ENCODE results near the gene OTUB2. TPM values are rescaled to one million over a fixed set of nuclear protein-coding genes. Genes with fewer than 3 reads are reported as not detected.

Gene OTUB2
- polyA plus RNA-seq, 1 experiment: 1.1 TPM

- Histone ChIP-seq H3K4me3 (ENCODE audit: low read depth, low read length) (no peak overlapping the region), H3K36me3 (ENCODE audit: control insufficient read depth, insufficient read depth, low read length) (no peaks in the 10 kb centered on the region), H3K27me3 (ENCODE audit: control insufficient read depth, insufficient read depth, low read length) (no peaks in the 10 kb centered on the region)
- CTCF ChIA-PET: interaction anchor here (0.8 to 1.6 kb wide), 5 partner anchors 10 to 114 kb away, joined by 3 to 7 read pairs (median 4); no protein-coding TSS in a partner anchor
- TF ChIP-seq CTCF (IDR thresholded peaks at IDR 0.05; ENCODE audit: insufficient read depth, low read depth, low read length): no peak
- POLR2A ChIA-PET: no interaction called here
- DNase-seq (ENCODE audit: low read depth): no peak
These were observed 3.1 kb downstream of the OTUB2 start for GRCh38 chr14:94029265-94029664.

GRCh38 chr14:94029671-94030203 lies 3.6 kb downstream of the OTUB2 start:
- no peaks in the 10 kb centered on the region for H3K27me3 ChIP-seq (ENCODE audit: control insufficient read depth, insufficient read depth, low read length)
- H3K4me3 ChIP-seq (ENCODE audit: low read depth, low read length): no peak overlapping the region
- TF ChIP-seq CTCF (IDR thresholded peaks at IDR 0.05; ENCODE audit: insufficient read depth, low read depth, low read length): no peak
- CTCF ChIA-PET: interaction anchor here (0.8 to 1.6 kb wide), 4 partner anchors 19 to 107 kb away, joined by 3 to 7 read pairs (median 5); no protein-coding TSS in a partner anchor
- POLR2A ChIA-PET: no interaction called here
- no peak for DNase-seq (ENCODE audit: low read depth)
- H3K36me3 ChIP-seq (ENCODE audit: control insufficient read depth, insufficient read depth, low read length): no peaks in the 10 kb centered on the region

GRCh38 chr14:94030571-94030970 lies 4.4 kb downstream of the OTUB2 start:
- Histone ChIP-seq H3K27me3 (ENCODE audit: control insufficient read depth, insufficient read depth, low read length) (no peaks in the 10 kb centered on the region), H3K36me3 (ENCODE audit: control insufficient read depth, insufficient read depth, low read length) (no peaks in the 10 kb centered on the region), H3K4me3 (ENCODE audit: low read depth, low read length) (no peak overlapping the region)
- DNase-seq (ENCODE audit: low read depth): no peak
- POLR2A ChIA-PET: no interaction called here
- CTCF ChIA-PET: interaction anchor here (0.9 to 1.6 kb wide), 2 partner anchors 91 to 106 kb away, joined by 3 to 6 read pairs; no protein-coding TSS in a partner anchor
- TF ChIP-seq CTCF (IDR thresholded peaks at IDR 0.05; ENCODE audit: insufficient read depth, low read depth, low read length): no peak

- no peak overlapping the region for H3K4me3 ChIP-seq (ENCODE audit: low read depth, low read length)
- ChIA-PET CTCF (interaction anchor here (0.5 to 12.3 kb wide), 2 partner anchors 108 to 149 kb away, joined by 6 to 248 read pairs; no protein-coding TSS in a partner anchor), POLR2A (no interaction called here)
- H3K27me3 ChIP-seq (ENCODE audit: control insufficient read depth, insufficient read depth, low read length): no peaks in the 10 kb centered on the region
- H3K36me3 ChIP-seq (ENCODE audit: control insufficient read depth, insufficient read depth, low read length): no peaks in the 10 kb centered on the region
- no peak for TF ChIP-seq CTCF (IDR thresholded peaks at IDR 0.05; ENCODE audit: insufficient read depth, low read depth, low read length)
- DNase-seq (ENCODE audit: low read depth): no peak
These were observed 5.2 kb downstream of the OTUB2 start for GRCh38 chr14:94031161-94031882.

- TF ChIP-seq CTCF (IDR thresholded peaks at IDR 0.05; ENCODE audit: insufficient read depth, low read depth, low read length): no peak
- no peak for DNase-seq (ENCODE audit: low read depth)
- ChIA-PET CTCF (interaction anchor here (12.3 kb wide), 1 partner anchor 108 kb away, joined by 248 read pairs; no protein-coding TSS in a partner anchor), POLR2A (no interaction called here)
- Histone ChIP-seq H3K36me3 (ENCODE audit: control insufficient read depth, insufficient read depth, low read length) (no peaks in the 10 kb centered on the region), H3K27me3 (ENCODE audit: control insufficient read depth, insufficient read depth, low read length) (no peaks in the 10 kb centered on the region), H3K4me3 (ENCODE audit: low read depth, low read length) (no peak overlapping the region)
These were observed 5.7 kb downstream of the OTUB2 start for GRCh38 chr14:94031883-94032279.

Data from BJ (cell line).